Esophagus muscularis mucosa (tissue), 4 donors: Measurements from ENCODE around the gene CLPSL1.

Source experiments
- EP300 ChIP-seq: sonication (generic); formaldehyde crosslinking; IDR thresholded peaks from one replicate; pipeline ENCODE4 v1.6.1; 2017; ENCODE audit warnings: antibody characterized with exemption
- POLR2A ChIP-seq: fragments of 450-650 bp; IDR thresholded peaks from one replicate; pipeline ENCODE4 v1.6.1; 2017; ENCODE audit warnings: antibody characterized with exemption, moderate library complexity, mild to moderate bottlenecking, low read depth
- POLR2AphosphoS5 ChIP-seq, 2 donors: sonication (generic); formaldehyde crosslinking; IDR thresholded peaks; one replicate each; pipeline ENCODE4 v1.6.1; 2017; ENCODE audit warnings: antibody characterized with exemption in 2 of 2
- TF ChIP-seq, protein P1 (sequence below), 3 experiments: fragments of 200-600 bp in 2 of 3; fragments of 450-650 bp in 1 of 3; sonication (generic) in 2 of 3; IDR thresholded peaks; one replicate each; pipeline ENCODE4 v1.5.1; 2017 to 2019; ENCODE audit warnings: antibody characterized with exemption in 3 of 3, mild to moderate bottlenecking in 2 of 3, moderate library complexity in 1 of 3

DNA sequence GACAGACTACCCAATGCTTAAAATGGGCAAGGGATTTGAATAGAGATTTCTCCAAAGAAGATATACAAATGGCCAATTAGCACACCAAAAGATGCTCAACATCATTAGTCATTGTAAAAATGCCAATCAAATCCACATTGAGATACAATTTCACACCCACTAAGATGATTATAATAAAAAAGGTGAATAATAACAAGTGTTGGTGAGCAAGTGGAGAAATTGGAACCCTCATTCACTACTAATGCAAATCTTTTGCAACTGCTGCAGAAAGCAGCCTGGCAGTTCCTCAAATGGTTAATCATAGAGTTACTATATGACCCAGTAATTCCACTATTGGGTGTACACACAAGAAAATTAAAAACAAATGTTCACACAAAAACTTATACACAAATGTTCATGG, 36.7 kb downstream of the CLPSL1 start:
- no peak for TF ChIP-seq POLR2A
- no peak for TF ChIP-seq EP300
- TF ChIP-seq, protein P1, sequence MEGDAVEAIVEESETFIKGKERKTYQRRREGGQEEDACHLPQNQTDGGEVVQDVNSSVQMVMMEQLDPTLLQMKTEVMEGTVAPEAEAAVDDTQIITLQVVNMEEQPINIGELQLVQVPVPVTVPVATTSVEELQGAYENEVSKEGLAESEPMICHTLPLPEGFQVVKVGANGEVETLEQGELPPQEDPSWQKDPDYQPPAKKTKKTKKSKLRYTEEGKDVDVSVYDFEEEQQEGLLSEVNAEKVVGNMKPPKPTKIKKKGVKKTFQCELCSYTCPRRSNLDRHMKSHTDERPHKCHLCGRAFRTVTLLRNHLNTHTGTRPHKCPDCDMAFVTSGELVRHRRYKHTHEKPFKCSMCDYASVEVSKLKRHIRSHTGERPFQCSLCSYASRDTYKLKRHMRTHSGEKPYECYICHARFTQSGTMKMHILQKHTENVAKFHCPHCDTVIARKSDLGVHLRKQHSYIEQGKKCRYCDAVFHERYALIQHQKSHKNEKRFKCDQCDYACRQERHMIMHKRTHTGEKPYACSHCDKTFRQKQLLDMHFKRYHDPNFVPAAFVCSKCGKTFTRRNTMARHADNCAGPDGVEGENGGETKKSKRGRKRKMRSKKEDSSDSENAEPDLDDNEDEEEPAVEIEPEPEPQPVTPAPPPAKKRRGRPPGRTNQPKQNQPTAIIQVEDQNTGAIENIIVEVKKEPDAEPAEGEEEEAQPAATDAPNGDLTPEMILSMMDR (IDR thresholded peaks at IDR 0.05) = no peak
- no peak for TF ChIP-seq POLR2AphosphoS5 (IDR thresholded peaks at IDR 0.05)
